Endothelial cell of hepatic sinusoid (primary cell): ENCODE measurements around the gene MGMT.

Source experiments
- in situ Hi-C: cut with HindIII; loops from 2 replicates; pipeline ENCODE4 v1.10.0; 2017; ENCODE audit warnings: low sequenced_read_pairs

MGMT gene

DNA sequence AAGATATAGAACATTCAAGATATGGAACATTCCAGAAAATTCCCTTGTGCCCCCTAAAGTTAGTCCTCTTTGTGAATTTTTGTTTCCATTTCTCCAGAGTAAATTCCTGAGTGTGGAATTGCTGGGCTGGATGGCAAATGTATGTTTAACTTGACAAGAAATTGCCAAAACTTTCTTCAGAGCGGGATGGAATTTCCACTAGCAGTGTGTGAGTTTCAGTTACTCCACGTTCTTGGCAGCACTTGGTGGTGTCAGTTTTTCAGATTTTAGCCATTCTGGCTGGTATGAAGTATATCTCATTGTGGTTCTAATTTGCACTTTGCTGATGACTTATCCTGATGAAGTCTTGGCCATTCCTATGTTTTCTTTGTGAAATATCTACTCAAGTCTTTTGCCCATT lies 71.2 kb downstream of the MGMT start:
- in situ Hi-C loops, result no loop called here

GRCh38 chr10:129541200-129541599 lies 74.2 kb downstream of the MGMT start:
- in situ Hi-C loops, result no loop called here

- in situ Hi-C loops, result no loop called here
Measured at GRCh38 chr10:129541748-129542487, 74.9 kb downstream of the MGMT start.

GRCh38 chr10:129542589-129542988 lies 75.5 kb downstream of the MGMT start:
- in situ Hi-C loops, result no loop called here

GRCh38 chr10:129544205-129545202 lies 77.5 kb downstream of the MGMT start:
- in situ Hi-C loops, result no loop called here

DNA sequence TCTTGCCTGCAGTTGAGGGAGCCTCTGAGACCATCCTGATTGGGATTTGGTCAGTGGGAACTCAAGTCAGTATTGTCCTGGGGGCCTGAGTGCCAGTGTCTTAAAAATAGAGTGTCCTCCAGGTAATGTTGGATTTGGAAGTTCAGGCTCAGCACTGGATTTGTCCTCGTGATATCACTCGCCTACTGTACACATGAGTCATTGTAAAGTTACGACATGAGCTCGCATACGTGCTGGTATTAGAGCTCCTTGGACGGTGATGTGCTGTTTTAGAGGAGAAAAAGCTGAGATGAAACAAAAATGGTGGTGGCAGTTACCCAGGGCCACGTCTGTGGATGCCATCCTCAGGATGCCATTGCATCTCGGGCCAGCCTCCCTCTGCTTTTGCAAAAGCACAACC lies 78.2 kb downstream of the MGMT start:
- in situ Hi-C loops, result no loop called here

GRCh38 chr10:129546106-129546505 lies 79.1 kb downstream of the MGMT start:
- in situ Hi-C loops, result no loop called here

DNA sequence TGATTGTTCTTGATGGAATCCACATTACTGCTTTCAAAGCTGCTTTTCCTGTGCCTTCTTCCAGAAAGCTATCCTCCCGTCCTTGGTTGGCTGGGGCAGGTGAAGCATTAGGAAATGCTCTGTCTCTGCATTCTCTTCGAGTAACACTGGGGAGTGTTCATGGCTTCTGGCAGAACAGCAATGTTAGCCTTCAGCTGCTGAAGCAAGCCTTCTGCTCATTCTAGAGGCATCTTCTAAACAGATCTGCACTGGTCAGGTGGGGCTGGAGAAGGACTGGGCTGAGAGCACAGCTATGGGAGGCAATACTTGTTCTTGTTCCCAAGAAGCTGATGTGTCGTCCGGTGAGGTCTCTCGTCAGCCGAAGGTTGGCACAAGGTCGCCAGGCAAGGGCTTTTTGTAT lies 80.6 kb downstream of the MGMT start:
- in situ Hi-C loops, result no loop called here

DNA sequence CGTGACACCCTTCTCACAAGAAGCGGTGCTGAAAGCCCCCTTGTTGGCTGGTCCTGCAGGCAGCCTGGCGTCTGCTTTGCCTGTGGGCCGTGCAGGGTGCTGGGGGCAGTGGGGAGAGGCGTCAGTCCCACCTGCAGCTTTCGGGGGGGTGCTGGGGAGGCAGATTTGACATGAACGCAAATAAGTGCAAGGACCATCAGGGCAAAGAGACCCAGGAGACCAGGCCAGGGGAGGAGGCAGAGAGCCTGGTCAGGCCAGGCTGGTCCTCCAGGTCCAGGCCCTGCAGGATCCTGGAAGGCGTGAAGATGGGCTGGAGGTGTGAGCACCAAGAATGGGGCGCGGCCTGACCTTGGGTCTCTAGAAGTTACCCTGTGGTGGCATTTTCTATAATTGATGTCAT lies 81.6 kb downstream of the MGMT start:
- in situ Hi-C loops, result no loop called here

DNA sequence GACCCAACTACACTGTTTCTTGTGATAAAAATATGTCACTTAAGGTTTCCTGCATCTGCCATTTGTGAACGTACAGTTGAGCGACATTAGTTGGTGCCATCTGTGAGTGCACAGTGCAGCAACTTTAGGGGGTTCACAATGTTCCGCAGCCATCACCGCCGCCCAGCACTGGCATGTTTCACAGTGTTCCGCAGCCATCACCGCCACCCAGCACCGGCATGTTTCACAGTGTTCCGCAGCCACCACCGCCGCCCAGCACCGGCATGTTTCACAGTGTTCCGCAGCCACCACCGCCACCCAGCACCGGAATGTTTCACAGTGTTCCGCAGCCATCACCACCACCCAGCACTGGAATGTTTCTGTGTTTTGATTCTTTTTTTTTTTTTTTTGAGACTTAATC lies 83.0 kb downstream of the MGMT start:
- in situ Hi-C loops, result no loop called here

- in situ Hi-C loops, result no loop called here
Measured at GRCh38 chr10:129550658-129551057, 83.6 kb downstream of the MGMT start.

DNA sequence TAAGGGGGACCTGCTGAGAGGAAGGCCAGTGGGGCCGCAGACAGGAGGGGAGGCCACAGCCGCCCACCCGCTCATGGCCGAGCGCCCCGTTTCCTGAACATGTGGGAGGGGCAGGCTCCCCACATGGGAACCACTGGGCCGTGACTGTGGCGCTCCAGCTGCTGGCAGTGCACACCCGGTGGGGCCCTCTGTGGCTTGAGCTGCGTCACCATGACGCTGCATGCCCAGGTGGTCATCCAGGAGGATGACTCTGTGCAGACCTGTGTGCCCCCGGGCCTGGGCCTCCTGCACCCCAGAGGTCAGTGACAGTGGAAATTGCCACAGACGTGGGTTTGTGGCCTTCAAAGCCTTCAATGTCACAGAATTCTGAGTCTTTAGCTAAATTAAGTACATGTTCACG lies 85.1 kb downstream of the MGMT start:
- in situ Hi-C loops, result no loop called here

DNA sequence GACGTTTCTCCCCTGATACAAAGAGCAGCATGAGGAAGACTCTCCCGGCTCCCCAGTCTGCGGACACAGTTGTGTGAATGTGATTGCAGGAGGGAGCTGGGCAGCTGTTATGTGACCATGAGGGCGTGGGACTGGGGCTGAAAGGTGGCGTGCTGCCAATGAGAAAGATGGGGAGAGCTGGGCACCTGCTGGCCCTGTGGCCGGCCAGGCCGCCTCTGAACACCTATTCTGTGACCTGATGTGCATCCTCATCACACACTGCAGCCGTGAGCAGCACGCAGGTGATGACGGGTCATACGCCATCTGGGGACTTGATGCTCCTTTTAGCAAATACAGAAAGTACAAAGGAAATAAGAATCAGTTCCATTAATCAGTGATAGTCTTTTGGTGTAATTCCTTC lies 86.9 kb downstream of the MGMT start:
- in situ Hi-C loops, result no loop called here

GRCh38 chr10:129556316-129556715 lies 89.3 kb downstream of the MGMT start:
- in situ Hi-C loops, result no loop called here

DNA sequence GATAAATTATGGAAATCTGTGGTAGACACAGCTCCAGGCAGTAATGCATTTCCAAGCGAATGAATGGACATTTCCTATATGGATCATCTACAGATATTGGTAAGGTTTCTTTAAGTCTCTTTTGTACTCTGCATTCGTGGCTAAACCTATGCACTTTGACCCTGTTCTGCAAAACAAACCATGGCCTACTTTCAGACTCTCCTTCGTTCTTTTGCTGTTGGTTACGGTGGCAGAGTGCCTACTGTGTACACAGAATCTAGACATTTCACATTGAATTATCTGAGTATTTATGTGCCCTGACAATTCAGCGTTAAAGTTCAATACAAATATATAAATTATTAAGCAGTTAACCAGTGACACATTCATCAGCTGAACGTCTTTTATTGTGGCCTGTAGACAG lies 93.3 kb downstream of the MGMT start:
- in situ Hi-C loops, result no loop called here

- in situ Hi-C loops, result no loop called here
Measured at GRCh38 chr10:129562487-129562886, 95.4 kb downstream of the MGMT start.

GRCh38 chr10:129564923-129565322 lies 97.9 kb downstream of the MGMT start:
- in situ Hi-C loops, result no loop called here

DNA sequence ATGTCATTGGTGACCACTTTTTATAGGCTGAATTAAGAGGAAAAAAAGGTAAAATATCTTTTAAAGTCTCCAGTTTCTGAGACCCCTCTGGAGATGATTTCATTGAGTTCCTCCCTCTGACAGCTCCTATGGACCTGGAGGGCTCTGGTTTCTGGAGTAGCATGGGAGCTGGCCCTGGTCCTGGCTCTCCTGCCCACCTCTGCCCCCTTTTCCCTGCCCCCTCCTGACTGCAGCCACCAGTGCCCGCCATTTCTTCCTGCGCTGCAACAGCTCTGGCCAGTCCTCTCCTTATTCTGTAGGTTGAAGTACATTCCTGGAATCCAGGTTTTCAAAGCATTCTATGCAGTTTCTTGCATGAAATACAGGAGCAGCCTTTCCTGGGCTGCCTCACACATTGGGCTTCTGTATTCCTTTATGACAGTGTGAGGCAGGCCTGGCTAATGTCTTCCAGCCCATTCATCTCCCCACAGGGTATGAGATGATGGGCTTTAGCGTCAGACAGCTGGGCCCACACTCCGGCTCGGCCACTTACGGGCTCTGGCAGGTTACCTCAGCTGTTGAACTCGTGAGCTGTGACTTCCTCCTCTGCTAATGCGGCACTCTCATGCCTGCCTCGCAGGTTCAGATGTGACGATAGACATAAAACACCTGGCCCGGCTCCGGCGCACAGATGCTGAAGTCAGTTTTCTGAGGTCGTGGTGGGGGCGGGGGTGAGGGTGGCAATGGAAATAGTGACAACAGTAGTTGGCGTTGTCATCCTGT lies 101.7 kb downstream of the MGMT start:
- in situ Hi-C loops, result no loop called here

GRCh38 chr10:129570185-129570584 lies 103.1 kb downstream of the MGMT start:
- in situ Hi-C loops, result no loop called here

GRCh38 chr10:129579228-129579627 lies 112.2 kb downstream of the MGMT start:
- in situ Hi-C loops, result no loop called here

DNA sequence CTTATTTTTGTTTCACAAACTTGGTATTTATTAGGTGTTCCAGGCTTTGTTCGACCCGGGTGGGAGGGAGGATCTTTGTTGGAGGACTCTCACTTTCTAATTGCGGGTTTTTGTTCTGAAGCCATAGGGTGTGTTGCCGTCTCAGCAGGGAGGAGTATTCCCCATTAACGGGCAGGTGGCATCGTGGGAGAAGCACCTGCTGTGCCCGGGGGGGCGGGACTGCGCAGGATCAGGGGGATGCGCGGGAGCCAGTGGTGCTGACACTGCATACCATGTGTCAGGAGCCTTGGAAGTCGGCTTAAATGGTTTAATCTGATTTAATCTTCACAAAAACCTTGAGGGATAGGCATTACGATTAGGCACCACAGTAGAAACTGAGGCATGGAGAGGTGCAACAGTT lies 113.0 kb downstream of the MGMT start:
- in situ Hi-C loops, result no loop called here
